ENCODE measurements around the gene SLC38A1.

SLC38A1 gene

GRCh38 chr12:46160981-46161690 is 107.7 kb downstream of the SLC38A1 start:
- no peak for DNase-seq

GRCh38 chr12:46160101-46160980 is 108.5 kb downstream of the SLC38A1 start:
- DNase-seq = no peak

GRCh38 chr12:46159309-46159901 is 109.4 kb downstream of the SLC38A1 start:
- DNase-seq = no peak

GRCh38 chr12:46158501-46158900 is 110.3 kb downstream of the SLC38A1 start:
- DNase-seq = no peak

DNA sequence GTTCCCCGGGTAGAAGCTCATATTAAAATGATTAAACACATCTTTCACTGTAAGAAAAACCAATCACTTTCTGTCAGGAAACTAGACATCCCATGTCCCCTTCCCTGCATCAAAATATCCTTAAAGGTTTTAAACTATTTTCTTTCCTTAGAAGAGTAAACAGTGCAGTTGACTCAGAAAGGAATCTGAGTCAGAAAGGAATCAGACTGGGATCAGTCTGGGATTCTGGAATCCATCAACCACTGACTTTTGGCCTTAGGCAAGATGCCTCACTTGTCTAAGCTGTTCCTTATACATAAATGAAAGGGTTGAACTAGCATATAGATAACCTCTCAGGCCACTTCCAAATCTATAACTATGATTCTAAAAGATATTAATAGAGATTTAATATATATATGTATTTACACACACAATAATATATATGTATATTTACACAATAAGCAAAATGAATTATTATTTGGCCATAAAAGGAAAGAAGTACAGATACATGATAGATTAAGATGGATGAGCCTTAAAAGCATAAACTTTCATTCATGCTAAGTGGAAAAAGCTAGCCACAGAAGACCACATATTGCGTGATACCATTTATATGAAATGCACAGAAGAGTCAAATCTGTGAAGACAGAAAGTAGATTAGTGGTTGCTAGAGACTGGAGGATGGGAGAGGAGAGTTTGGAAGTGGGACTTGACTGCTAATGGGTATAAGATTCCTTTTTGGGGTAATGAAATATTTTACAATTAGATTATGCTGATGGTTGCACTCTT is 114.4 kb downstream of the SLC38A1 start:
- no peak for DNase-seq

DNA sequence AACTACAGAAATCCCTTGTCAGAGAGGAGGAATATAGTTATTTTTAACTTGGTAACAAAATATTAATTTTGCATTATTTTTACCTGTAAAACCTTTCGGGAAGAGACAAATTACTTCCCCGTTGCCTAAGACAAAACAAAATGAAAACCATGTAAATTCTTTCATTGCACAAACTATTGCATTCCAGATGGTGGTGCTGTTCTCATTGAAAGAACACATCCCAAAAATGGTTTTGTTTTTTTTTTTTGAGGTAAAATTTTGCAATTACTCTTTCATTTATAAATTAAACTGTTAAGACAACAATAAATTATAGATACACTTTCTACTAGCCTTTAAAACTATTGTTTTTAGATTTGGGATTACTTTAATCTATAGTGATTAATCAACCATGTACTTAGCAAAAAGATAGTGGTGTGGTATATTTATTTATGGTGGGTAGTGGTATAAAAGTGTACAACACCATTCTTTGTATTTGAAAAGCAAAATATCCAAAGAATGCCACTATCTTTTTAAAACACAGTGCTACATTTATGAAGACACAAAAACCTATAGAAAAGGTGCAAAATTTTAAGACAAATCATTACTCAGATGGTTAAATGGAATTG is 115.5 kb downstream of the SLC38A1 start:
- no peak for DNase-seq

DNA sequence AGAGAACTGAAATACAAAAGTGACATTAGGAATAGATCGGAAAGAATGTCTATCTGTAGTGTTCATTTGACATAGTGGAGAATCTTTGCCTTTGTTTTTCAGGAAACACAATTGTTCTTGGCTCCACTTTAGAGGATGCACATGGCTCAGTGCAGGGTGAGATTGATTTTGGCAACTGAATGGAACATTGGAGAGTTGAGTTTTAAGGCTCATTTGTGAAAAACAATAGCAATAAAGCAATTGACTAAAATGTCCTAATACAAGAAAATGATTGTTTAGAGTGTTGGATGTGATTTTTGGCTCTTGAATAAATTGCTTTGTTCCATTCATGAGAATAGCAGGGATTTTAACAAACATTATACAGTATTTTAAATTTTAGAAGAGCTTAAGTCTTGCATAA is 116.4 kb downstream of the SLC38A1 start:
- no peak for DNase-seq

GRCh38 chr12:46150735-46151134 is 118.1 kb downstream of the SLC38A1 start:
- DNase-seq = no peak

DNA sequence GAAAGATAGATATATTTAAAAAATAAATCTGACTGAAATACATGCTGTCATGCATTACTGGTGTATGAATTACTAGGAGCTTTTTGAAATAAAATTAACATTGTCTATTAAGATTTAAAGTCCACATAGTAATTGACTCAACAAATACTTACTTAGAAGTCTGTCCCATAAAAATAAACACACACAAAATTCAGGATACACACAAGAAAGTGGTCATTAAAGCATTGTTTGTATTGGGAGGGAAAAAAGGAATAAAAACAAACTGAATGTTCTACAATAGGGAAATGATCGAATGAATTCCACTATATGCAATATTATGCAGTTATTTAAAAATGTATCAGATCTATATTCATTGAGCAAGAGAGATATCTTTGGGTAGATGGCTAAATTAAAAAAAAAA is 118.9 kb downstream of the SLC38A1 start:
- no peak for DNase-seq

DNA sequence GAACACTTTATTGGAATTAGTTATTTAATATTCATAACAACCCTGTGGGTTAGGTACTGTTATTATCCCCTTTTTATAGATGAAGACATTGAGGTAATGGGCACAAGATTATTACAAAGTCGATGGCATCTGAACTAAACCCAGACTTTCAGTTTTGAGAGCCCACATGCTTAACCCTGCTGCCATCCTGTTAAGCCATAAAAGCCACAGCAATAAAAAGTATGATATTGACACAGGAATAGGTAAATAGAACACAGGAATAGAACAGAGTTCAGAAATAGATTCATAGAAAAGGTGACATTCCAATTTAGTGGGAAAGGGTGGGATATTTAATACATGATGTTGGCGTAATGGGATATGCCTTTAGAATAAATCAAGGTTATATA is 119.8 kb downstream of the SLC38A1 start:
- no peak for DNase-seq

GRCh38 chr12:46148327-46149078 is 120.3 kb downstream of the SLC38A1 start:
- DNase-seq = no peak

- no peak for DNase-seq
These were observed 121.7 kb downstream of the SLC38A1 start for GRCh38 chr12:46147144-46147543.

DNA sequence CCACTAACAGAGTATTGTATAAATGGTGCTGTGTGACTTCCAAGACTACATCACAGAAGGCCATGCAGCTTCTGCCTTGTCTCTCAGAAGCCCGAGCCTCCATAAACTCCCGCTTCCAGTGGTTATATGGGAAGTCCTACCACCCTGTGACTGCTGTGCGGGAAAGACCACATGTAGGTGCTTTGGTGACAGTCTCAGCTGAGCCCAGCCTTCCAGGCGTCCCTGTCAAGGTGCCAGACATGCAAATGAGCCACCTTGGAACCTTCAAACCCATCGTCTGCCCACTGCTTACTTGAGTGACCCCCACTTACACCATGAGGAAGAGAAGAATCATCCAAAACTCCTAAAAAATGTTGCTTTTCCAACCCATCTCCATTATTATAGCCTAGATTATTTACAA is 123.0 kb downstream of the SLC38A1 start:
- DNase-seq = no peak

- DNase-seq = no peak
These were observed 124.4 kb downstream of the SLC38A1 start for GRCh38 chr12:46144433-46144832.

- no peak for DNase-seq
These were observed 132.6 kb downstream of the SLC38A1 start for GRCh38 chr12:46136249-46136648.

DNA sequence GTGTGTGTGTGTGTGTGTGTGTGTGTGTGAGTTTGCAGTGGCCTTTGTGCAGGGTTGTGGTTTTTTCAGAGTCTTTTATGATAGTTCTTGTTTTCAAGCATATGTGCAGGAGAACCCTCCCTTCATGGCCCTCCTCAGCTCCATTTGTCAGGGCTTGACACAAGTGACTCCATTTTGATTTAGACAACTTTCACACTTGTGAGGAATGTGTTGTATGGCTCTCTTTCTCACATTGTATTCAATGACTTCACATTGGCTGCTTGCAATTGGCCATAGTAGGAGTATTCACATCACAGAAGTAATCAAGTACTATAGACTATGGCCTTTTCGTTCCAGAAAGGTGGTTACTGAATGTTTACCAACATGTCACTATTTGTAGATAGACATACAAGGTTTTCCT is 133.1 kb downstream of the SLC38A1 start:
- DNase-seq = no peak

GRCh38 chr12:46134852-46135251 is 134.0 kb downstream of the SLC38A1 start:
- DNase-seq = no peak

DNA sequence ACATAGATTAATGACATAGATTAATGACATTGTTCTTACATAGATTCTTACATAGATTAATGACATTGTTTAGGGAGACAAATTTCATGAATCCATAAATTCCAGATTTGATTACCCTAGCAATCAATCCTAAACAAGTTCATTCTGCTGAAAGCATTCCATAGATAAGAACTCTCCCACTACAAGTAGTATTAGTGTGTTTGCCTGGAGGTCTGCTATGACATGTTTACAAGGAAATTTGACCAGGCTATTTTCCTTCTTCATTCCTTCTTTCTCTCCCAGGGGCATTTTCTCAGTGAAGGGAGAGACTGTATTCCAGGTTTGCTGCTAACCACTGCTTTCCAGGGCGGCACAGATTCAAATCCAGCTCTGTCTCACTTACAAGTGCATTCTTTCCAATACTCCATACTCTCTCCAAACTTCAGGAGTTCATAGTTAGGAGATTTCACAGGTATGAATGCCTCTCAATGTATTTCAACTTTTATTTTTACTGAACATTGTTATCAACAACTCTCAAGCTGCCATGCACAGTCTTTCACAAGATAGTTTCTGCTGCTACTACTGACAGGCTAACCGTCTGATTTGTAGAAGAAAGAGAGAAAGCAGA is 134.5 kb downstream of the SLC38A1 start:
- DNase-seq = no peak

DNA sequence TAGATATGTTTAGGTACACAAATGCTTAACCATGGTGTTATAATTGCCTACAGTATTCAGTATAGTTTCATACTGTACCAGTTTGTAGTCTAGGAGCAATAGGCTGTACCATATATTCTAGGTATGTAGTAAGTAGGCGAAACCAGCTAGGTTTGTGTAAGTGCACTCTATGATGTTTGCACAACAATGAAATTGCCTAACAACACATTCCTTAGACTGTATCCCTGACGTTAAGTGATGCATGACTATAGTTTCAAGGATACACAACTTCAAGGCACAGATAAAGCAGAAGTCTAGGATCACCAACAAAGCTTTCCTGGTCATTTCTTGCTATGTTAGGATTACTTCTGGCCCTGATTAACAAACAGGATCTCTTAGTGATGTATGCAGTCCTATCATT is 135.1 kb downstream of the SLC38A1 start:
- DNase-seq = no peak
